ENCODE measurements around the gene SIN3A. TPM values are rescaled to one million over a fixed set of nuclear protein-coding genes. Genes with fewer than 3 reads are reported as not detected.

Gene SIN3A
- total and polyA plus RNA-seq, 2 donors (not counting 1 experiment from before 2014, with no cell fraction given) = 23.0 to 27.2 TPM

DNA sequence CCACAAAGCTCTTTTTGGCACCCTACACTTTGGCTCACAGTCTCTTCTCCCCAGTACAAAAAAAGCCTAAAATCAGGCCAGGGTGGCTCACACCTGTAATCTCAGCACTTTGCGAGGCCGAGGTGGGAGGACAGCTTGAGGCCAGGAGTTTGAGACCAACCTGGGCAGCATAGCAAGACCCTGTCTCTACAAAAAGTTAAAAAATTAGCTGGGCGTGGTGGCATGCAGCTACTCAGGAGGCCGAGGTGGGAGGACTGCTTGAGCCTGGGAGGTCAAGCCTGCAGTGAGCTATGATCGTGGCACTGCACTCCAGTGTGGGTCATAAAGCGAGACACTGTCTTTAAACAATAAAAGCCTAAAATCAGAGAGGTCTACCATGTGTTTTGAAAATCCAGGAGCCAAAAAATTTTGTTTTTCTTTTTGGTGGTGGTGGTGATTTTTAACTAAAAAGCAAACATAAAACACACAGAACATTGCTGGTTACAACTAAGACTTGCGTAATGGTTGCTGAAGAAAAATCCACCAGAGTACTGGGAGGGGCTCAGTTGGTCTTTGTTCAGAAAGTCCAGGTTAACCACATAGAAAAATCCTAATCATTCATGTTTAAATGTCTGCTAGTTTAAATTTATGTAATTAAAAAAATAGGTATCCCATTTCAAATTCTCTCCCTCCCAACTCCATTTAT, 81.5 kb downstream of the SIN3A start:
- no peak overlapping the region for H3K9ac ChIP-seq (ENCODE audit: insufficient read depth, low read length)

DNA sequence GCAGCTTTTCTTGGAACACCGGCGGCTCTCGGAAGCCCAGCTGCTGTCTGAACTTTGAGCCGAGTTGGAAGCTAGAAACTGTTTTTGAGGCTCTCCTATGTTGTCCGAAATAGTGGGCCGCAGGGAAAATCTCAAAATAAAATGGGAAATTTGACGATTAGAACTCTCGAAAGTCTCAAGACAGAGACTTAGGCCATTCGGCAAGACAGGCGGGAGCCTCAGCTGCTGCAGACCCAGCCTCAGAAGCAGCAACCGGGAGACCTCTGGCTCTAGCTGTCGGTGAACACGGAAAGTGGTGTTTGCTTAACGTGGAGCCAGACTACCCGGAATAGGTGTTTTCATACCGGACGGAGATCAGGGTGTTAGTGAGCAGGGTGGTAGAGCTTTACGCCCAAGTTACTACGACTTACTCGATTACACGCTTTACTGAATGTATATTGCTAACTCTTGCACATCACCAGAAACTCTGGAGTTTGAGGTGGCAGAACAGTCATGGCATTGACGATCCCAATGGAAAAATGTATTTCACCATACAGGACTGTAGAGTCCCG, 82.7 kb downstream of the SIN3A start:
- Histone ChIP-seq H2AFZ (ENCODE audit: low read length) (peak overlapping the region; percentile 73), H3K9me3 (ENCODE audit: control insufficient read depth, insufficient read depth, low read depth, low read length) (no peaks in the 10 kb centered on the region), H4K20me1 (ENCODE audit: control insufficient read depth, extremely low read depth, insufficient read depth, low read length) (no peaks in the 10 kb centered on the region), H3K27ac (ENCODE audit: insufficient read depth, low read length) (peak overlapping the region; percentile 86), H3K9ac (ENCODE audit: insufficient read depth, low read length) (peak overlapping the region; percentile 92), H3K4me2 (ENCODE audit: extremely low read depth, insufficient read depth, low read length) (peak overlapping the region; percentile 100), H3K79me2 (ENCODE audit: control insufficient read depth, insufficient read depth, low read length) (peaks cover 8% of the 10 kb centered on the region), H3K27me3 (ENCODE audit: control insufficient read depth, insufficient read depth, low read length) (no peaks in the 10 kb centered on the region), H3K4me3 (replicated peaks in 1 of 4; ENCODE audit: control extremely low read depth in 1 of 4, insufficient read depth in 1 of 4, low read depth in 3 of 4, low read length in 4 of 4) (peak overlapping the region; percentile 63 to 88 (median 73)), H3K36me3 (ENCODE audit: control insufficient read depth, insufficient read depth, low read length) (peaks cover 16% of the 10 kb centered on the region), H3K4me1 (ENCODE audit: control insufficient read depth, extremely low read depth, insufficient read depth, low read length) (peaks cover 9% of the 10 kb centered on the region)
- DNase-seq (ENCODE audit: low read depth in 2 of 2) = peak; percentile 19 to 39
- TF ChIP-seq, protein P1, sequence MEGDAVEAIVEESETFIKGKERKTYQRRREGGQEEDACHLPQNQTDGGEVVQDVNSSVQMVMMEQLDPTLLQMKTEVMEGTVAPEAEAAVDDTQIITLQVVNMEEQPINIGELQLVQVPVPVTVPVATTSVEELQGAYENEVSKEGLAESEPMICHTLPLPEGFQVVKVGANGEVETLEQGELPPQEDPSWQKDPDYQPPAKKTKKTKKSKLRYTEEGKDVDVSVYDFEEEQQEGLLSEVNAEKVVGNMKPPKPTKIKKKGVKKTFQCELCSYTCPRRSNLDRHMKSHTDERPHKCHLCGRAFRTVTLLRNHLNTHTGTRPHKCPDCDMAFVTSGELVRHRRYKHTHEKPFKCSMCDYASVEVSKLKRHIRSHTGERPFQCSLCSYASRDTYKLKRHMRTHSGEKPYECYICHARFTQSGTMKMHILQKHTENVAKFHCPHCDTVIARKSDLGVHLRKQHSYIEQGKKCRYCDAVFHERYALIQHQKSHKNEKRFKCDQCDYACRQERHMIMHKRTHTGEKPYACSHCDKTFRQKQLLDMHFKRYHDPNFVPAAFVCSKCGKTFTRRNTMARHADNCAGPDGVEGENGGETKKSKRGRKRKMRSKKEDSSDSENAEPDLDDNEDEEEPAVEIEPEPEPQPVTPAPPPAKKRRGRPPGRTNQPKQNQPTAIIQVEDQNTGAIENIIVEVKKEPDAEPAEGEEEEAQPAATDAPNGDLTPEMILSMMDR (conservative IDR thresholded peaks at IDR 0.05 in 1 of 2, IDR thresholded peaks at IDR 0.05 in 1 of 2; ENCODE audit: low read depth in 1 of 2, low read length in 2 of 2) = no peak
- TF ChIP-seq EZH2 (IDR thresholded peaks at IDR 0.05; ENCODE audit: low read length, missing control alignments) = no peak

More for the DNA sequence above, 81.5 kb downstream of the SIN3A start:
- no peak overlapping the region for H3K27ac ChIP-seq (ENCODE audit: insufficient read depth, low read length)
- TF ChIP-seq EZH2 (IDR thresholded peaks at IDR 0.05; ENCODE audit: low read length, missing control alignments) = no peak
- TF ChIP-seq, protein P1 (conservative IDR thresholded peaks at IDR 0.05 in 1 of 2, IDR thresholded peaks at IDR 0.05 in 1 of 2; ENCODE audit: low read depth in 1 of 2, low read length in 2 of 2) = no peak
- H3K36me3 ChIP-seq (ENCODE audit: control insufficient read depth, insufficient read depth, low read length) = peaks cover 10% of the 10 kb centered on the region
- no peaks in the 10 kb centered on the region for H3K9me3 ChIP-seq (ENCODE audit: control insufficient read depth, insufficient read depth, low read depth, low read length)
- no peak for DNase-seq (ENCODE audit: low read depth in 2 of 2)
- no peak overlapping the region for H2AFZ ChIP-seq (ENCODE audit: low read length)
- H3K79me2 ChIP-seq (ENCODE audit: control insufficient read depth, insufficient read depth, low read length) = peaks cover 8% of the 10 kb centered on the region
- no peak overlapping the region for H3K4me2 ChIP-seq (ENCODE audit: extremely low read depth, insufficient read depth, low read length)
- no peaks in the 10 kb centered on the region for H3K27me3 ChIP-seq (ENCODE audit: control insufficient read depth, insufficient read depth, low read length)
- H4K20me1 ChIP-seq (ENCODE audit: control insufficient read depth, extremely low read depth, insufficient read depth, low read length) = no peaks in the 10 kb centered on the region
- H3K4me3 ChIP-seq (replicated peaks in 1 of 4; ENCODE audit: control extremely low read depth in 1 of 4, insufficient read depth in 1 of 4, low read depth in 3 of 4, low read length in 4 of 4) = no peak overlapping the region
- H3K4me1 ChIP-seq (ENCODE audit: control insufficient read depth, extremely low read depth, insufficient read depth, low read length) = peaks cover 9% of the 10 kb centered on the region

DNA sequence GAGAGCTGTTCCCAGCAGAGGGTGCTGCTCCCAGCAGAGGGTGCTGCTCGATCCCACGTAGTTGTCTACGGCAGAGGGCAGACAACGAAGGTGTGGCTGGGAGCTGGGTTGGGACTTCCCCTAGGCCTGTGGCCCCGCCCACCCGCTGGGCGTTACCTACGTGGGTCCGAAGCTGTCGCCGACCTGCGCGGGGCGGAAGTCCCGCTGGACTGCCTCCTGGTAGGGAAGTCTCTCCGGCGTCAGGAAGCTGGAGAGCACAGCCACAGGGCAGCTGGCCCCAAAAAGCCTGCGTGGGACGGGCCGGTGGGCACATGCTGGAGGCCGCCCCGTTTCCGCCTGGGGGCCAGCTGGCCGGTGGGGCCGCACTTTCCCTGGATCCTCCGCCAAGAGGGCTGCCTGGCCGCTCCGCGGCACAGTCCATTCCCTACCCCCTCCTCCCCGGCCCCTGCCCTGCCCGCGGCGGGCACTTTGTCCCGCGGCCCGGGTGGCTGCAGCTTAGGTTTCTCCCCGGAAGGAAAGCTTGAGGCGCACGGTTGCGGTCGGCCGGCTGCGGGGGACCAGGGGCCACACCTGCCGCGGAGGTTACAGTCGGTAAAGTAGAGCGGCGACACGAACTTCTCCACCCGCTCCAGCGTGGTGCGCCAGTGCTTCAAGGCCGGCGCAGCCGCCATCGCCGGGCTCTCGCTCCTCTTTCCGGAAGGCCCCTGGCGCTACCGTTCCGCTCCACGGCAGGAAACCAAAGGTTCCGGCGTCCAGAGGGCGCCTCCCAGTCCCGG, 83.4 kb downstream of the SIN3A start, which contains the start of gene MAN2C1:
MAN2C1 (minus strand) TSS at position 695 of the 776 bp plus-strand sequence; CDS start at position 671, 24 bp downstream.
- H3K9me3 ChIP-seq (ENCODE audit: control insufficient read depth, insufficient read depth, low read depth, low read length) = no peaks in the 10 kb centered on the region
- H4K20me1 ChIP-seq (ENCODE audit: control insufficient read depth, extremely low read depth, insufficient read depth, low read length) = no peaks in the 10 kb centered on the region
- H2AFZ ChIP-seq (ENCODE audit: low read length) = peak within 1 kb of the TSS; percentile 73
- H3K27me3 ChIP-seq (ENCODE audit: control insufficient read depth, insufficient read depth, low read length) = no peaks in the 10 kb centered on the region
- peaks cover 9% of the 10 kb centered on the region for H3K4me1 ChIP-seq (ENCODE audit: control insufficient read depth, extremely low read depth, insufficient read depth, low read length)
- peaks cover 15% of the 10 kb centered on the region for H3K36me3 ChIP-seq (ENCODE audit: control insufficient read depth, insufficient read depth, low read length)
- H3K4me3 ChIP-seq (replicated peaks in 1 of 4; ENCODE audit: control extremely low read depth in 1 of 4, insufficient read depth in 1 of 4, low read depth in 3 of 4, low read length in 4 of 4) = peak within 1 kb of the TSS; percentile 63 to 88 (median 73)
- peak within 1 kb of the TSS; percentile 86 for H3K27ac ChIP-seq (ENCODE audit: insufficient read depth, low read length)
- peak within 1 kb of the TSS; percentile 100 for H3K4me2 ChIP-seq (ENCODE audit: extremely low read depth, insufficient read depth, low read length)
- H3K79me2 ChIP-seq (ENCODE audit: control insufficient read depth, insufficient read depth, low read length) = peaks cover 8% of the 10 kb centered on the region
- H3K9ac ChIP-seq (ENCODE audit: insufficient read depth, low read length) = peak within 1 kb of the TSS; percentile 92
- DNase-seq (ENCODE audit: low read depth in 2 of 2) = peak; percentile 94 to 96
- no peak for TF ChIP-seq EZH2 (IDR thresholded peaks at IDR 0.05; ENCODE audit: low read length, missing control alignments)
- TF ChIP-seq, protein P1 (conservative IDR thresholded peaks at IDR 0.05 in 1 of 2, IDR thresholded peaks at IDR 0.05 in 1 of 2; ENCODE audit: low read depth in 1 of 2, low read length in 2 of 2) = peak; percentile 45 to 81
